HepG2 (cell line): ENCODE measurements around the gene ABT1. TPM values are rescaled to one million over a fixed set of nuclear protein-coding genes. Genes with fewer than 3 reads are reported as not detected.

Experiments
- ARHGAP35 ChIP-seq: sonication (generic); formaldehyde crosslinking; IDR thresholded peaks from 2 replicates; pipeline ENCODE4 v1.9.0; 2022; ENCODE audit warnings: mild to moderate bottlenecking, inconsistent platforms, moderate library complexity, missing genetic modification reagents, borderline replicate concordance
- BRD4 ChIP-seq: sonication (generic); formaldehyde crosslinking; IDR thresholded peaks from 2 replicates; pipeline ENCODE4 v1.4.0; 2020; ENCODE audit warnings: missing genetic modification reagents
- FOXK2 ChIP-seq: fragments of 450-650 bp; IDR thresholded peaks from 2 replicates; pipeline ENCODE4 v1.6.1; 2016
- FOXO1 ChIP-seq: sonication (generic); formaldehyde crosslinking; IDR thresholded peaks from 2 replicates; pipeline ENCODE4 v1.4.0; 2020; ENCODE audit warnings: missing genetic modification reagents
- ISX ChIP-seq: sonication (generic); formaldehyde crosslinking; conservative IDR thresholded peaks from 2 replicates; pipeline ENCODE4 v1.5.0; 2020; ENCODE audit warnings: missing genetic modification reagents
- NFIB ChIP-seq: sonication (generic); formaldehyde crosslinking; IDR thresholded peaks from 2 replicates; pipeline ENCODE4 v1.9.0; 2021; ENCODE audit warnings: missing genetic modification reagents, mild to moderate bottlenecking, borderline replicate concordance
- RBFOX2 ChIP-seq: fragments of 200-400 bp; formaldehyde crosslinking; IDR thresholded peaks from 2 replicates; pipeline ENCODE4 v1.6.1; 2017; ENCODE audit warnings: low read depth, mild to moderate bottlenecking, low read length
- RFXANK ChIP-seq: IDR thresholded peaks from 2 replicates; pipeline ENCODE4 v1.6.1; 2016
- SP1 ChIP-seq, 2 experiments: fragments of 450-650 bp in 1 of 2; sonication (generic) in 1 of 2; formaldehyde crosslinking in 1 of 2; IDR thresholded peaks; 2 replicates each; pipeline versions ENCODE4 v1.4.0 to v1.6.1; 2016 to 2020; ENCODE audit warnings: missing genetic modification reagents in 1 of 2
- TRIM24 ChIP-seq: sonication (generic); formaldehyde crosslinking; IDR thresholded peaks from 2 replicates; pipeline ENCODE4 v1.8.0; 2022; ENCODE audit warnings: mild to moderate bottlenecking, missing genetic modification reagents
- U2AF2 ChIP-seq: fragments of 200-400 bp; formaldehyde crosslinking; IDR thresholded peaks from 2 replicates; pipeline ENCODE4 v1.6.1; 2017; ENCODE audit warnings: low read depth, mild to moderate bottlenecking, low read length
- ZBTB7A ChIP-seq: sonication (generic); formaldehyde crosslinking; IDR thresholded peaks from 2 replicates; pipeline ENCODE4 v1.8.0; 2022; ENCODE audit warnings: mild to moderate bottlenecking, missing genetic modification reagents
- ZFP62 ChIP-seq: sonication (generic); formaldehyde crosslinking; IDR thresholded peaks from 2 replicates; pipeline ENCODE4 v1.4.0; 2020; ENCODE audit warnings: missing genetic modification reagents
- ZMYM2 ChIP-seq: sonication (generic); formaldehyde crosslinking; IDR thresholded peaks from 2 replicates; pipeline ENCODE4 v1.8.0; 2022; ENCODE audit warnings: mild to moderate bottlenecking, missing genetic modification reagents
- ZNF441 ChIP-seq: sonication (generic); formaldehyde crosslinking; IDR thresholded peaks from 2 replicates; pipeline ENCODE4 v1.7.0; 2021; ENCODE audit warnings: missing genetic modification reagents, borderline replicate concordance
- ZNF589 ChIP-seq: sonication (generic); formaldehyde crosslinking; conservative IDR thresholded peaks from 2 replicates; pipeline ENCODE4 v1.8.0; 2022; ENCODE audit warnings: mild to moderate bottlenecking, moderate library complexity, missing genetic modification reagents
- ZNF614 ChIP-seq: IDR thresholded peaks from 2 replicates; pipeline ENCODE4 v1.6.1; 2018; ENCODE audit warnings: missing biosample characterization, missing genetic modification reagents, inconsistent platforms, borderline replicate concordance
- ZNF652 ChIP-seq: IDR thresholded peaks from 2 replicates; pipeline ENCODE4 v1.6.1; 2016; ENCODE audit warnings: low read depth, borderline replicate concordance
- polyA plus RNA-seq, 8 experiments: library from polyadenylated mRNA; depleted of rRNA in 3 of 8; stranded (reverse) in 7 of 8; unstranded in 1 of 8; fragments of >200 nt; fragmentation: Illumina TruSeq in 4 of 8; extraction: Trizol in 4 of 8; gene quantifications; 2 replicates each; pipeline versions ENCODE4 v1.2.1 to v1.2.3, GENCODE V29; 2011 to 2016; ENCODE audit warnings: low read depth in 4 of 8, missing spikeins in 1 of 8, mixed read lengths in 1 of 8; ENCODE audit not compliant: insufficient read depth in 1 of 8
- total RNA-seq, 5 experiments: library from RNA; depleted of rRNA; stranded (reverse); fragments of >200 nt; fragmentation: Illumina TruSeq; extraction: Trizol; gene quantifications; 2 replicates each; pipeline ENCODE4 v1.2.3, GENCODE V29; 2016; ENCODE audit warnings: low read depth in 1 of 5
- TF ChIP-seq, protein P1 (sequence below): sonication (generic); IDR thresholded peaks from 2 replicates; pipeline ENCODE4 v1.6.1; 2016; ENCODE audit warnings: low read depth, borderline replicate concordance
- TF ChIP-seq, protein P2 (sequence below): sonication (generic); formaldehyde crosslinking; conservative IDR thresholded peaks from 2 replicates; pipeline ENCODE4 v1.4.0; 2020; ENCODE audit warnings: missing genetic modification reagents
- TF ChIP-seq, protein P3 (sequence below): sonication (generic); formaldehyde crosslinking; IDR thresholded peaks from 2 replicates; pipeline ENCODE4 v1.4.0; 2020; ENCODE audit warnings: missing genetic modification reagents
- TF ChIP-seq, protein P4 (sequence below): sonication (generic); formaldehyde crosslinking; IDR thresholded peaks from 2 replicates; pipeline ENCODE4 v1.8.0; 2022; ENCODE audit warnings: missing genetic modification reagents, mild to moderate bottlenecking, borderline replicate concordance
- TF ChIP-seq, protein P5 (sequence below): IDR thresholded peaks from 2 replicates; pipeline ENCODE4 v1.6.1; 2012; ENCODE audit warnings: low read length, improper control_type of control experiment

ABT1 gene
- total and polyA plus RNA-seq, 2 of the 13 experiments (the other 11 are each of a cell fraction or from before 2014, with no cell fraction given): 38.4 TPM

DNA sequence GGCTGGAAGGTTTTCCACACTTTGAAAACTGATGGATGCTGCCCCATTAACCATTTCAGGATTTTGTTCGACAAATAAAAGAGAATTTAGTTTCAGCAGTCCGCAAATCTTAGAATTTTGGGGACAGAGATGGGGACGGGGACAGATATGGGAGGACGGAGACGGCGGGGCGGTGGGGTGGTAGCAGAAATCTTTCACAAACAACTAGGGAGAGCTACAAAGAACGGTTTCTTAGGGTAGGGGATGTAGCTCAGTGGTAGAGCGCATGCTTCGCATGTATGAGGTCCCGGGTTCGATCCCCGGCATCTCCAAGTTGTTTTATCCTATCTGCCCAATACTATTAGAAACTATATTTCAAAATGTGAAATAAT lies 43.5 kb upstream of the ABT1 start (continued):
- TF ChIP-seq TRIM24 (CRISPR knock-in tag): no peak
- TF ChIP-seq, protein P1, sequence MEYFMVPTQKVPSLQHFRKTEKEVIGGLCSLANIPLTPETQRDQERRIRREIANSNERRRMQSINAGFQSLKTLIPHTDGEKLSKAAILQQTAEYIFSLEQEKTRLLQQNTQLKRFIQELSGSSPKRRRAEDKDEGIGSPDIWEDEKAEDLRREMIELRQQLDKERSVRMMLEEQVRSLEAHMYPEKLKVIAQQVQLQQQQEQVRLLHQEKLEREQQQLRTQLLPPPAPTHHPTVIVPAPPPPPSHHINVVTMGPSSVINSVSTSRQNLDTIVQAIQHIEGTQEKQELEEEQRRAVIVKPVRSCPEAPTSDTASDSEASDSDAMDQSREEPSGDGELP: no peak
- no peak for TF ChIP-seq ZMYM2
- no peak for TF ChIP-seq ZNF589 (CRISPR knock-in tag)
- TF ChIP-seq ZBTB7A (CRISPR knock-in tag): no peak
- TF ChIP-seq ARHGAP35 (CRISPR knock-in tag): no peak
- no peak for TF ChIP-seq RFXANK (CRISPR knock-in tag)
- no peak for TF ChIP-seq ZFP62
- TF ChIP-seq, protein P2, sequence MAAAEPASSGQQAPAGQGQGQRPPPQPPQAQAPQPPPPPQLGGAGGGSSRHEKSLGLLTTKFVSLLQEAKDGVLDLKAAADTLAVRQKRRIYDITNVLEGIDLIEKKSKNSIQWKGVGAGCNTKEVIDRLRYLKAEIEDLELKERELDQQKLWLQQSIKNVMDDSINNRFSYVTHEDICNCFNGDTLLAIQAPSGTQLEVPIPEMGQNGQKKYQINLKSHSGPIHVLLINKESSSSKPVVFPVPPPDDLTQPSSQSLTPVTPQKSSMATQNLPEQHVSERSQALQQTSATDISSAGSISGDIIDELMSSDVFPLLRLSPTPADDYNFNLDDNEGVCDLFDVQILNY (CRISPR knock-in tag): no peak
- no peak for TF ChIP-seq U2AF2
- TF ChIP-seq, protein P3, sequence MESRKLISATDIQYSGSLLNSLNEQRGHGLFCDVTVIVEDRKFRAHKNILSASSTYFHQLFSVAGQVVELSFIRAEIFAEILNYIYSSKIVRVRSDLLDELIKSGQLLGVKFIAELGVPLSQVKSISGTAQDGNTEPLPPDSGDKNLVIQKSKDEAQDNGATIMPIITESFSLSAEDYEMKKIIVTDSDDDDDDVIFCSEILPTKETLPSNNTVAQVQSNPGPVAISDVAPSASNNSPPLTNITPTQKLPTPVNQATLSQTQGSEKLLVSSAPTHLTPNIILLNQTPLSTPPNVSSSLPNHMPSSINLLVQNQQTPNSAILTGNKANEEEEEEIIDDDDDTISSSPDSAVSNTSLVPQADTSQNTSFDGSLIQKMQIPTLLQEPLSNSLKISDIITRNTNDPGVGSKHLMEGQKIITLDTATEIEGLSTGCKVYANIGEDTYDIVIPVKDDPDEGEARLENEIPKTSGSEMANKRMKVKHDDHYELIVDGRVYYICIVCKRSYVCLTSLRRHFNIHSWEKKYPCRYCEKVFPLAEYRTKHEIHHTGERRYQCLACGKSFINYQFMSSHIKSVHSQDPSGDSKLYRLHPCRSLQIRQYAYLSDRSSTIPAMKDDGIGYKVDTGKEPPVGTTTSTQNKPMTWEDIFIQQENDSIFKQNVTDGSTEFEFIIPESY (CRISPR knock-in tag): no peak
- TF ChIP-seq ZNF614 (CRISPR knock-in tag): no peak
- TF ChIP-seq SP1 (IDR thresholded peaks at IDR 0.05): no peak
- TF ChIP-seq SP1 (CRISPR knock-in tag; IDR thresholded peaks at IDR 0.05): no peak
- TF ChIP-seq FOXO1 (CRISPR knock-in tag): no peak
- no peak for TF ChIP-seq ISX
- no peak for TF ChIP-seq RBFOX2
- 0 out of 2 replicates have a peak, but pooled peaks have one; percentile 9 for TF ChIP-seq FOXK2
- TF ChIP-seq, protein P4, sequence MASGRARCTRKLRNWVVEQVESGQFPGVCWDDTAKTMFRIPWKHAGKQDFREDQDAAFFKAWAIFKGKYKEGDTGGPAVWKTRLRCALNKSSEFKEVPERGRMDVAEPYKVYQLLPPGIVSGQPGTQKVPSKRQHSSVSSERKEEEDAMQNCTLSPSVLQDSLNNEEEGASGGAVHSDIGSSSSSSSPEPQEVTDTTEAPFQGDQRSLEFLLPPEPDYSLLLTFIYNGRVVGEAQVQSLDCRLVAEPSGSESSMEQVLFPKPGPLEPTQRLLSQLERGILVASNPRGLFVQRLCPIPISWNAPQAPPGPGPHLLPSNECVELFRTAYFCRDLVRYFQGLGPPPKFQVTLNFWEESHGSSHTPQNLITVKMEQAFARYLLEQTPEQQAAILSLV (CRISPR knock-in tag): no peak
- TF ChIP-seq ZNF441 (CRISPR knock-in tag): no peak
- no peak for TF ChIP-seq BRD4
- TF ChIP-seq NFIB: no peak
- 0 out of 2 replicates have a peak, but pooled peaks have one; percentile 13 for TF ChIP-seq ZNF652 (CRISPR knock-in tag)
- TF ChIP-seq, protein P5, sequence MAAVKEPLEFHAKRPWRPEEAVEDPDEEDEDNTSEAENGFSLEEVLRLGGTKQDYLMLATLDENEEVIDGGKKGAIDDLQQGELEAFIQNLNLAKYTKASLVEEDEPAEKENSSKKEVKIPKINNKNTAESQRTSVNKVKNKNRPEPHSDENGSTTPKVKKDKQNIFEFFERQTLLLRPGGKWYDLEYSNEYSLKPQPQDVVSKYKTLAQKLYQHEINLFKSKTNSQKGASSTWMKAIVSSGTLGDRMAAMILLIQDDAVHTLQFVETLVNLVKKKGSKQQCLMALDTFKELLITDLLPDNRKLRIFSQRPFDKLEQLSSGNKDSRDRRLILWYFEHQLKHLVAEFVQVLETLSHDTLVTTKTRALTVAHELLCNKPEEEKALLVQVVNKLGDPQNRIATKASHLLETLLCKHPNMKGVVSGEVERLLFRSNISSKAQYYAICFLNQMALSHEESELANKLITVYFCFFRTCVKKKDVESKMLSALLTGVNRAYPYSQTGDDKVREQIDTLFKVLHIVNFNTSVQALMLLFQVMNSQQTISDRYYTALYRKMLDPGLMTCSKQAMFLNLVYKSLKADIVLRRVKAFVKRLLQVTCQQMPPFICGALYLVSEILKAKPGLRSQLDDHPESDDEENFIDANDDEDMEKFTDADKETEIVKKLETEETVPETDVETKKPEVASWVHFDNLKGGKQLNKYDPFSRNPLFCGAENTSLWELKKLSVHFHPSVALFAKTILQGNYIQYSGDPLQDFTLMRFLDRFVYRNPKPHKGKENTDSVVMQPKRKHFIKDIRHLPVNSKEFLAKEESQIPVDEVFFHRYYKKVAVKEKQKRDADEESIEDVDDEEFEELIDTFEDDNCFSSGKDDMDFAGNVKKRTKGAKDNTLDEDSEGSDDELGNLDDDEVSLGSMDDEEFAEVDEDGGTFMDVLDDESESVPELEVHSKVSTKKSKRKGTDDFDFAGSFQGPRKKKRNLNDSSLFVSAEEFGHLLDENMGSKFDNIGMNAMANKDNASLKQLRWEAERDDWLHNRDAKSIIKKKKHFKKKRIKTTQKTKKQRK: no peak
